Measurements from ENCODE around the gene PNPLA7.

PNPLA7 gene

DNA sequence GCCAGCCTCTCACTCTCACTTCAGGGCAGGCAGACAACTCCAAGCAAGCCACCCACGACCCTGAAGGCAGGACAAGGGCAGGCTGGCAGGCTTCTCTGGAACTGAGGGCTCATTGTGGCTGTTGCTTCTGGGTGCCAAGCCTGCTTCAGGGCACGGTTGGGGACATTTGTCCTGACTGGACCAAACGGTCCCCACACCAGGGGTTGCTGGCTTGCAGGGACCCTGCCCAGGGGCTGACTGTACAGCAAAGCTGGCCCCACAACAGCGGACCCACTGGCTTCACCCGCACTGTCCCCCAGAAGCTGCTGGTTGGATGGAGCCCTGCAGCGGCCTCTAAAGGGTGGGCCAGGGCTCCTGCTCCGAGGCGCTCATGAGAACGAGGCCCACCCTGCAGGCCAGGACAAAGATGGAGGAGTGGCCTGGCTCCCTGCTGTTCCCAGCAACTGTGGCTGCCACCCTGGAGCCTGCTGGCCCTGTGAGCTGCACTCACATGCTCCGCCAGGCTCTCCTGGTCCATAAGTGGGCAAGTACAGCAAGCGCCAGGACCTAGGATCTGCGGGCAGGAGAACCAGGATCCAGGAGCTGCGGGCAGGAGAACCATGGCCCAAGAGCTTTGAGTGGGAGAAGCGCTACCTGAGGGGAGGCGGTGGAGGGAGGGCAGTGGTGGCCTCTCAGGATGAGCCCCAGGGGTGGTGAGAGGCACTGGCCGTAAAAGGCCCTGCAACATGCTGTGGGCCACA is 56.7 kb downstream of the PNPLA7 start:
- DNase-seq = no peak

DNA sequence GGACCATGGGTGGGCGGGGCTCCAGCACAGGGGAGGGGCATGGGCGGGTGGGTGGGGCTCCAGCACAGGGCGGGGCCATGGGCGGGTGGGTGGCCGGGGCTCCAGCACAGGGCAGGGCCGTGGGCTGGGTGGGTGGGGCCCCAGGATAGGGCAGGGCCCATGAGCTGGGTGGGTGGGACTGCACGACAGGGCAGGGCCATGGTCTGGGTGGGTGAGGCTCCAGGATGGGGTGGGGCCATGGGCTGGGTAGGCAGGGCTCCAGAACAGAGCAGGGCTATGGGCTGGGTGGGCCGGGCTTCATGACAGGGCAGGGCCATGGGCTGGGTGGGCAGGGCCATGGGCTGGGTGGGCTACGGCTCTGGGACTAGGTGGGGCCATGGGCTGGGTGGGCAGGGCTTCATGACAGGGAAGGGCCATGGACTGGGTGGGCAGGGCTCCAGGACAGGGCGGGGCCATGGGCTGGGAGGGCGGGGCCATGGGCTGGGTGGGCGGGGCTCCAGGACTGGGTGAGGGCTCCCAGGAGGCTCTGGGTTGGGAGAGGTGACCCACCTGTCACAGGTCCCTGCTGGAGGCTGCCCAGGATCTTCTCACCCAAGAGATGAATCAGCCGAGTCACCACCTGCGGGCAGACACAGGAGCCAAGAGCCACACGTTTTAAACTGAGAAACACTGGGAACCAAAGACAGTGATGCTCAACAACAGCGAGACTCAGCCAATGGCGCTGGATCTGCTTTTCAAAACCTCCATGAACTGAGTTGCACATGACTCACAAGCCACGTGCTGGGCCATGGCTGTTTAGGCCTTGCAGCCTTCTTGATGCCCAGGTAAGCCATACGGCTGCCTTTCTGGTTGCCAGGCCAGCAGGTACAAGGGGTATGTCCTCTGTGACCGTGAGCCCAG is 57.5 kb downstream of the PNPLA7 start:
- DNase-seq = no peak

DNA sequence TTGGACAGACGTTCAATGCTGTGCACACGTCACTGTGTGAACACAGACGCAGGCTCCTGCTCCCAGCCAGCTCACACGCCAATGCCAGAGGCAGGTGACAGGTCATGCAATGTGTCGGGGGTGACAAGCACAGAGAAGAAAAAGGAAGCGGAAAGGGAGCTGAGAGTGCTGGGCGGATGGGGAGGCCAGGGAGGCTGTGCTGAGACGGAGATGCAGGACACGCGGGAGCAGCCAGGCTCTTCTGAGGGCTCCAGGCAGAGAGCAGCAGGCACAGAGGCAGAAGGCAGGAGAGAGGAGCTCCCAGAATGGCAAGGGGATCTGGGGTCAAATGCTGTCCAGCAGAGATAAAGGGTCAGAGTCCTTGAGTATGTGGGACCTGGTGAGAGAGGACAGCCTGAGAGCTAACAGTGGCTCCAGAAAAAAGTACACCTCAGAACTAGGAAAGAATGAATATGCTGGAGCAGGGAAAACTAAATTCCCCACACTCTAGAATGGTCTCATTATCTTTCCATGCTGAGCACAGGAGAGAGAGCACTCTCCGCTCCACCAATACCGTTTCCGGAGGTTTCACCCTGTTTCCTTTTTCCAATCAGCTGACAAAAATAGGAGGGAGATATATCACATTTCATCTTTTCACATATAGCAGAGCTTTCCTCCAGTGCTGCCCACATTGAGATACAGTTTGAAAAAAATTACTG is 58.3 kb downstream of the PNPLA7 start:
- DNase-seq = no peak

DNA sequence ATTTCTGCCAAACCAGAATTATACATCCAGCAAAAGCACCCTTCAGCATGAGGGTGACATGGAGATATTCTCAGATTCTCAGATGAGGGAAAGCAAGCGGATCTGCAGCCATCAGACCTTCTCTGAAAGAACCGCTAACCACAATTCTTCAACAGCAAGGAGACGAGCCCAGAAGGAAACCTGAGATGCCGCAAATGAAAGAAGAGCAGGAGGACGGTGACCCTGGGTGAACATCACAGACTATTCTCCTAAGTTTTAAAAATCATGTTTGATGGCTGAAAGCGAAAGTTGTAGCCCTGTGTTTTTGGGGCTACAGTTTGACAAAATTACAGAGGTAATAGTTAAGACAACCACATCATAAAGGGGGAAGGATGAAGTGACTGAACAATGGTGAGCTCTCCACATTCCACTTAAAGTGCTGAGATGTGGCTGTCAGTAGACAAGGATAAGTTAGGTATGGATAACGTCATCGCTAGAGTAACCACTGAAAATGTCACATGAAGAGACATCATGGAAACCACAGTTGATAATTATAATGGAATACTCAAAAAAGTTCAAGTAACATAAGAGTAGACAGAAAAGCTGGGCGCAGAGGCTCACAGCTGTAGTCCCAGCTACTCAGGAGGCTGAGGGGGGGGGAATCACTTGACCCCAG is 59.5 kb downstream of the PNPLA7 start:
- DNase-seq = no peak

DNA sequence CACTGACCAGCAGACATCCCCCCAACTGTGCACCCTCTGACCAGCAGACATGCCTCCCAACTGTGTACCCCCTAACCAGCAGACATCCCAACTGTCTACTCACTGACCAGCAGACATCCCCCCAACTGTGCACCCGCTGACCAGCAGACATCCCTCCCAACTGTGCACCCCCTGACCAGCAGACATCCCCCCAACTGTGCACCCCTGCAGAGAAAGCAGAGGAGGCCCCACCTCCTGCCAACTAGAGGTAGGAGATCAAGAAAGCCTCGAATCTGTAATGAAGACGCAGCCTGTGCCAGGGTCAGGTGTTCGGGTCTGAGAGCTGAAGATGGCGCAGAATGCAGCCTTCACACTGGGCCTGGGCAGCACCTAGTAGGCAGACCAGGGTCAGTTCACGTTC is 61.3 kb downstream of the PNPLA7 start:
- no peak for DNase-seq

DNA sequence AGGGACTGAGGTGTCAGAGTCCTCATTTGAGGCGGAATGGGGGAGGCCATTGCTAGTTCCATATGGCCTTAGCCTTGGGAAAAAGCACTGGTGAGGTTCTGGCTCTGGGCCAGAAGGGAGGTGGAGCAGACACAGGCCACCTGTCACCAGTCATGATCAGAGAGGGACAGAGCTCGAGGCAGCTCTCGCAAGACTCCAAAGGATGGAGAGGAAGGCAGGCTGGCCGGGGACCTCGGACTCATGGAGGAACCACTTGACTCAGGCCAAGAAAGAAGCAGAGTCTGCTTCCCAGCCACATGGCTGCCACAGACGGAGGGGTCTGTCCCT is 61.9 kb downstream of the PNPLA7 start:
- DNase-seq = no peak

DNA sequence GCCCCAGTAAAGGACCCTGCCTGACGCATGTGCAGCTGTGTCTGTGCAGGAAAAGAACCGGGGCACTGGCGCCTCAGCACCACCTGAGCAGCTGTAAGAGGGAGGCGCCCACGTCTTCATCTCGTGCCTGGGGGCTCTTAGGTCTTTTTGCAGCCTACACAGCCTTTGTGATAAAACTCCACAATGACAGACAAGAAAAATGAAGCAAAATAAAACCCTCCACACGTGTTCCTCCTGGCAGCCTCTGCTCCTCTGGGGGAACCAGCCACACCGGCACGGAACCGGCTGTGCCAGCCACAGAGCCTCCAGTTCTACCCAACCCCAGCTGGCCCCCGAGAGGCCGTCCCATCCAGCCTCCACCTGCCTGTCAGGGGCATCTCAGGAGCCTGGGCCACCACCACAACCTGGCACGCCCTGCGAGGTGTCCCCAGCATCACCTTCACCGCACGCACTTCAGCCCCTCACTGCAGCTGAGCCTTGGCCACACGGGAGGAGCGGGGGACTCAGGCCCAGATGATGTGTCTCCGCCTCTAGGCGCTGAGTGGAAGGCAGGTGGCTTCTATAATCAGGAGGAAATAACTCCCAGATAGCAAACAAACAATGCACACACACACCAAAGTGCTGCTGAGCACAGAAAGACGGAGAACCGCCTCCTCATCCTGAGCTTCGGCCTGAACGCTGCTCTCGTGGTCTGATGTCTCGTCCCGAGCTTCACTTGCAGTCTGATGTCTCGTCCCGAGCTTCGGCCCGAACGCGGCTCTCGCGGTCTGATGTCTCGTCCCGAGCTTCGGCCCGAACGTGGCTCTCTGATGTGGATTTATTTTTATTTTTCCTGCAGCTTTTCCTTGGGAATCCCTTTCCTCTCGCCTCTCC is 62.5 kb downstream of the PNPLA7 start:
- no peak for DNase-seq

DNA sequence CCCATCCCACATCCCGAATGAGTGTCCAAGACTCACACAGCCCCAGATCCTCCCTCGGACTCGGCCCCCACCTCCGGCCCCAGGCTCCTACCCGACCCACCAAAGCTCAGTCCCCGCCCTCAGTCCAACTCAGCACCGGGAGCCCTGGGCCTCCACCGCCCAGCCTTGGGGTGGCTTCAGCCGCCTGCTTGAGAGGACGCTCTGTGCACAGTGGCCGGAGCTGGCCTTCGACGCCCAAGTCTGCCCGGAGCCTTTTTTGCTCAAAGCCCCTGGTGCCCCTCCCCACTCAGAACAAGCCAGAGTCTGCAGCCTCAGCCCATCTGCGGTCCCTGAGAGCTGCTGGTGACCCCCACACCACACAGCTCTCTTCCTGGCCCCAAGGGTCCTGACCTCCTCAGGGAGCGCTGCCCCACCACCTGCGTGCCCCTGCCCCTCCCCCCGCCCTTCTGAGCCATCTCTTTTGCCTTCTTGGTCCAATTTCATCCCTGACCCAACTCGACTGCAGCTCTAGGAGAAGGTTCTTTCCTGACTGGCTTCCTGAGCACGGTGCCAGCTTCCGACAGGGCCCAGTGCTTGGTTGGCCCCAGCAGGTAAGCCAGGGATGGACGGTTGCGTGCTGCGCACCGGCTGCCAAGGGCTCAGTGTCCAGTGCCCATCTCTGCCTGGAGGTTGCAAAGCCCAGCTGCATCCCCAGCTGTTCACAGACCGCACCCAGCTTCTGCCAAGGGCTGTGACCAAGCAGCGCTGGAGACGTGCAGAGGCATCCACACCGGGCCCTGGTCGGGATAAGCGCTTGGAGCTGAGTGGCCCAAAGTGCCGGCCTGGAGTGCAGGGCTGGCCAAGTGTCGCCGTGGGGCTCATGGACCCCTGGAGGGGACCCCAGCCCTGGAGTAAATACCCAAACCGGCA is 63.4 kb downstream of the PNPLA7 start:
- no peak for DNase-seq

DNA sequence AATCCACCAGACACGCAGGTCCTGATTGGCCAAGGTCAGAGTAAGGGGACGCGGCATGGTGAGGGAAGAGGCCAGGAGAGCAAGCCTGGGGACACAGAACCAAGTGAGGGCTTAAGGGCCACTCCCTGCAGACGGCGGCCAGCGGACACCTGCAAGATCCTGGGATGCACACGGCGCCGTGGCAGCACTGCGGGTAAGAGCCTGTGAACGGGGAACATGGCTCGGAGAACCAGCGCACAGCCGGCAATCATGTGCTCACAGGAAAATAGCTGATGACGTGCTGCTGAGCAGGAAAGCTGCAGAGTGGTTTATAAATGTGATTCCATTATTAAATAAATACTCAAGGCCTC is 64.1 kb downstream of the PNPLA7 start:
- DNase-seq = no peak

DNA sequence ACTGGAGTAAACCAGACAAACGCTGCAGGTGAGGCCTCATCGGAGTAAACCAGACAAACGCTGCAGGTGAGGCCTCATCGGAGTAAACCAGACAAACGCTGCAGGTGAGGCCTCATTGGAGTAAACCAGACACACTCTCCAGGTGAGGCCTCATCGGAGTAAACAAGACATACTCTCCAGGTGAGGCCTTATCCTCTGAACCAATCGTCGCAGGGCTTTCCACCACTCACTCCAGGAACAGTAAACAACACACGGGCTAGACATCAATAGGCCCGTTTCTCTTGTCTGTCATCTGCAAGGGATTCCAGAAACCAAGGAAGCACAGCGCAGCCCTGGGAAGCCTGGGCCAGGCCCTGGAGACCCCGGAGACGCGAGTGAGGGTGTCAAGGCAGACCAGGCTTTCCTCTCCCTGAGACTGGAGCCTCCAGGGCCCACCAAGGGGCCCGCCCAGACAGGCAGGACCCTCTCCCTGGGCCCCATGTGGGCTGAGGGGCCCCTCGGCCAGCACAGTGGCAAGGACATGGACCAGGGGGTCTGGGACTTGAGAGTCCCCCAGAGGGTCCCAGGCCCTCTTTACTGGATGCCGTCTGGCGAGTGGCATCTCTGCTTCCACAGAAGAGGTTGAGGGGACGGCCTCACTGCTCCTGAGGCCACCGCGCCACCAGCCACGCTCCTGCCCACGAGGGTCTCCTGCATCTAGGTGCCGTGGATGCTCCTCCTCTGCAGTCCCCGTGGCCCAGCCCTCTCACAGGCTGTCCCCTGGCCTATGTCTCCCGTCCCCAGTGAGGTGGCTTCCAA is 64.7 kb downstream of the PNPLA7 start:
- DNase-seq = no peak

DNA sequence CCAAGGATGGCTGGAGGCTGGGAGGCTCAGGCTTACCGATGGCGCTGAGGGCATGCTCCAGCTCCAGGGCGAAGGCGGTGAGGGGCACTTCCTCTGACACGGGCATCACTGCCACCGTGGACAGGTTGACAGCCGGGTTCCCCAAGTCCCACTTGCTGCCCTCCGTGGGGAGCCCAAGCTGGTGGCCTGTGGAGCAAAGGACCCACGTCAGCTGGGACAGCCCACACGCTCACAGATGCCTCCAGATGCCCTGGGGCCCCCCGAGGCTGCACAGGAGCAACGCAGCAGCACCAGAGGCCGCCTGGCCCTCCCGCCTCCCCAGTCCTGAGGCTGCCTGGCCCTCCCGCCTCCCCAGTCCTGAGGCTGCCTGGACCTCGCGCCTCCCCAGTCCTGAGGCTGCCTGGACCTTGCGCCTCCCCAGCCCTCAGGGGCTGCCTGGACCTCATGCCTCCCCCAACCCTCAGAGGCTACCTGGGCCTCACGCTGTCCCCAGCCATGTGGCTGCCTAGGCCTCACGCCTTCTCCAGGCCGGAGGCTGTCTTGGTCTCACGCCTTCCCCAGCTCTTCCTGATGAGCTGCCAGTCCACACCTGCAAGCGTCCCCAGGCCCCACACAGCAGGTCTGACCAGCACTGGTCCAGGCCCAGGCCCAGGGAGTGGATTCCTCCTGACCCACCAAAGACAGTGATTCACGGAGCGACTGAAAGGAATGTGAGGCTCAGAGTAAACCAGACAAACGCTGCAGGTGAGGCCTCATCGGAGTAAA is 65.5 kb downstream of the PNPLA7 start:
- DNase-seq = no peak

DNA sequence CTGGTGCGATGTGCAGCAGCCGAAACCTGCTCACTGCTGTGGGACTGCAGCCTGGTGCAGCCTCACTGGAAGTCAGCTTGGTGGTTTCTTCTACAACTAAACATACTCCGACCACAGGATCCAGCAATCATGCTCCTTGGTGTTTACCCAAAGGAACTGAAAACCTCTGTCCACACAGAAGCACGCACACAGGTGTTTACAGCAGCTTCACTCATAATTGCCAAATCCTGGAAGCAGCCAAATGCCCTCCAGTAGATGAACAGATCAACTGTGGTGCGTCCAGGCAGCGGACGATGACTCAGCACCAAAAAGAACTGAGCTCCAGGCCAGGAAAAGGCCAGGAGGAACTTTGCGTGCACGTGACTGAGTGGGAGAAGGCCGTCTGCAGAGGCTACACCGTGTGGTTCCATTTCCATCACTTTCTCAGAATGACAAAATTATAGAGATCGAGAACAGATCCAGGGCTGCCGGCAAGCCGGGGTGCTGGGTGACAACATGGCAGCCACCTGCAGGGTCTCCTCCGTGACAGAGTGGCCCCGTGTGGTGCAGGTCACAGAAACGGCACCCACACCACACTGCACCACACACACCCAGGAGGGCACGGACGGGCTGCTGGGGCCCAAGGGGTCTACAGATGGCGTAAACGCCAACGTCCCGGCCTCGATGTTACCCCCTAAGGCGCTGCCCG is 68.0 kb downstream of the PNPLA7 start:
- peak; percentile 85 to 95 for DNase-seq

DNA sequence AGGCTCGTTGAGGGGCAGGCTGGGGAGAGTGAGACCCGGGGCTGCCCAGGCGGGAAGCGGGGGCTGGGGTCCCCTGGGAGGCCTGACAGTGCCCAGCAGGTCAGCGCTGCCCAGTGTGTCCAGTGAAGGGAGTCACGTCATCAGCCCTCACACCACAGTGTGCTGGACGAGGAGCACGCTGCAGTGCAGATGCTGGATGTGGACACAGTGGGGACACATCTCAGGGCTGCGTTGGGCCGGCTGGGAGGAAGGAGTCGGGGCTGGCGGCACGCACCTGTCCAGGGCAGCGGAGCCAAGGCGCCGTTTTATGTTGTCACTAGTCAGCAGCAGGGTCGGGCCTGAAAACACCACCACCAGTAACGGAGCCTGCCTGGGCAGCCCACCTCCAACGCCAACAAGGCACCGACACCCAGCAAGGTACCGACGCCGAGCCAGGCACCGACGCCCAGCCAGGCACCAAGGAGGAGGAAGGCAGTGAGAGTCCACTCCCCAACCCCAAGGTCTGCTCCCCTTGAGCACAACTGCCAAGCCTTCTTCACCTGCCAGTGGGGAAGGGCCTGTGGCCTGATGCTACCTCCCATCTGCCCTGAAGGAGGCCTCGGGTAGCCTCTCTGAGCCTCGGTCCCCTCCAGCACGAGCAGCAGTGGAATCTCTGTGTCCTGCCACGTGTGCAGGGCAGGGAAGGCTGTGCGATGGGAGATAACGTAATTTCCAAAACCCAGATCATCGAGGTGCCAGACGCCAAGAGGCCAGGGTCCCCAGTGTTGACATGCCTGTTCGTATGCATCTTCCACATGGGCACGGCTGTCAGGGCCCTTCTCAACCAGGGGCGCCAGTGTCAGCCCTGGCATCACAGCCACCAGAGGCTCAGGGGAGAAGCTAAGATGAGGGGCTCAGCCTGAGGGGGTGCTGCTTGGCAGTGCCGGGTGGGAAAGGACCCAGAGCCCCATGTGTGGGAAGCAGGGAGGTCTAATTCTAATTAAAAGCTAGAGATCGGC is 69.2 kb downstream of the PNPLA7 start:
- no peak for DNase-seq

DNA sequence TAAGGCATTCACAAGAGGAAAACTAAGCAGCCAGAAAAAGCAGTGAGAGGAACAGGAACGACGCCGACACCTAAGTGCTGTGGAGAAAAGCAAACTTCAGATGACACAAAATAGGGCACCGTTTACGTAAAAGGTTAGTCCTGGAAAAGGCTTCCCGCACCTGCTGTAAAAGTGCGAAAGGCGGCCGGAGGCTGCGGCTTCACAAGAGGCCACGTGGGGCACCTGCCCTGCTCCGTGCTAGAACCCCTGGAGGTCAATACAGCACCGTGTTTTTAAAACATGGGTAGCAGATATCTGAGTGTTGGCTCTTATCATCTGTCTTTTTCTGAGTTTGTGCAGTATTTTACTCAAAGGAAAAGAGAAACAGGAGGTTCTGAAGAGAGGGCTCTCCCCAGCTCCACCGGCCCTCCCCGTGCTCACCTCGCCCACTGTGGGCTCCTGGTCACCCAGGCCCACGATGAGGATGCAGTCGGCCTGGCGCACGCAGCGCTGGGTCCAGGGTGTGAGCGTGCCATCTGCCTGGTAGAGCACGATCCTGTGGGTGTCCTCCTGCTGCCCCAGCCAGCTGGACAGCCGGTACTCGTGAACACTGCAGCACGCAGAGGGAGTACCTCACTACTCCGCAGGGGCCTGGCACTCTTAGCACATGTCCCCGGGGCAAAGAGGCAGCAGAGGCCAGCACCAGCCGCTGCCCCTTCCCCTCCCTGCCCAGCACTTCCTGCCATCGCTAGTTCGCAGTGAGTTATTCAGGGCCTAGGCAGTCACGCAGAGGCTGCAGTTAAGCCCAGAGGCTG is 70.1 kb downstream of the PNPLA7 start:
- no peak for DNase-seq

DNA sequence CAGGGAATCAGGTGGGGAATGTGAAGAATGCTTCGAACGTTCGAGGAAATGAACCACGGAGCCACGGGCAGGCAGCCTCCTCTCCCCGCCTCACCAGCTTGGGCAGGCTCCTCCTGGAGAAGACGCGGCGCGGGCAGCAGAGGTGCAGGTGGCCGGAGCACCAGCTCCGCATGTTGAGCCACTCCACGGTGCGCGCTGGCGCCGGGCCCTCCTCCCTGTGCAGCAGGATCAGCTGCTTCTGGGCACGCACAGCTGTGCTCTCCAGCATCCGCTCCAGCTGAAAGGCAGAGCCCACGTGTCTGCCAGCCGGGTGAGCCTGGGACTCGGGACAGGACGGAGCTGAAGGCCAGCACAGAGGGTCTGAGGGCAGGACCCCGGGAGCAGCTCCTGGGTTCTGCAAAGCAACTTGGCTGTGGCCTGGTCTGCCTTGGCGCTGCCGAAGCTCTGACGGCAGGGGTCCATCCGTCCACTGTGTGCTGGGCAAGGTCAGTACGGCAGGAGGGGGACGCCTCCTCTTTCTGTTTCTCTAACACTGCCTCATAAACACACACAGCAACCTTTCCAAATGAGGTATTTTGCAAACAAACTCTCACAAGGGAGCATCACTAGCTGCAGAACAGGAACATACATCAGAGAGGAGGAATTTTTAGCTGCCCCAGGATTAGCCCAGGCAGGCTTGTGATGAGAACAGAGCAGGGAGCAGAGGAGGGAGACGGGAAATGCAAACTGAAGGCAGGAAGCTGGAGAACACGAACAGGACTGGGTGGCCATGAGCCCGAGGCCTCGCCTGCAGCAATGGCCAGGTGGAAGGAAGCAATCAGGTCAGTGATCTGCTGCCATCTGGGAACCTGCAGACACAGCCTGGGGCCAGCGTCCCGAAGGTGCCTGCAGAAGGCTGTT is 71.0 kb downstream of the PNPLA7 start:
- no peak for DNase-seq

DNA sequence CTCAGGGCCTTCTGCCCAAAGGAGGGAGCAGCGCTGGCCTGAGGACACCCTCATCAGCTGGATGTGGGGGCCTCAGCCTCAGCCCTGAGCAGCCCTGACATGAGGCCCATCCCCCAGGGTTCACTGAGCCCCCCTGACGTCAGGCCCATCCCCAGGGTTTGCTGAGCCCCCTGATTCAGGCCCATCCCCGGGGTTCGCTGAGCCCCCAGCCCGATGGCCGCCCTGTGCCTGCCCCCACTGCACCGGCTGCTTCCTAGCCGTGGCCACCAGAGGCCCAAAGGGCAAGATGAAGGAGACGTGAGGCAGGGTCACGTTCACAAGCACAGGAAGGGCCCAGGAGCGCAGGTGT is 71.6 kb downstream of the PNPLA7 start:
- DNase-seq = no peak
